PC-3 (cell line): ENCODE measurements around the gene LEKR1.

Experiments
- EZH2phosphoT487 ChIP-seq: fragments of 300-600 bp; sonication (generic); IDR thresholded peaks from 2 replicates; pipeline ENCODE4 v1.6.1; 2018; ENCODE audit warnings: mild to moderate bottlenecking, antibody characterized with exemption, low read length, borderline replicate concordance
- TF ChIP-seq, protein P1 (sequence below): fragments of 300-600 bp; sonication (generic); conservative IDR thresholded peaks from 2 replicates; pipeline ENCODE4 v1.5.1; 2017; ENCODE audit warnings: antibody characterized with exemption, low read depth, mild to moderate bottlenecking, low read length

DNA sequence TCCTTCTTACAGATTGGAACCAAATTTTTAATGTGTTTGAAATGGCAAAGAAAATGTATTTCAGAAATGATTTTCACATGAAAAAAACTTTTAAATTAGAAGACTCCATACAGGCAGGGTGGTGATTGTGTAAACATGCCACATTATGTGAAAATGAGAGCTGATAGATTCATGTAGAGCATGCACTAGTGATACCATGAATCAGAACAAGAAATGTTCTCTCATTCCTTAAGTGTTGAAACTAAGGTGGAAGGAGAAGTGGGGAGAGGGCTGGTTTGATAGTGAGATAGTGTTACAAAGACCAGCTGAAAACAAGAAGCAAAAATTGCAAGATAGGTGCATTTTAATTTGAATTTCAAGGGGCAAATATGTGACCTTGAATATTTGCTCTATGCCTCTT, 233.5 kb downstream of the LEKR1 start:
- TF ChIP-seq, protein P1, sequence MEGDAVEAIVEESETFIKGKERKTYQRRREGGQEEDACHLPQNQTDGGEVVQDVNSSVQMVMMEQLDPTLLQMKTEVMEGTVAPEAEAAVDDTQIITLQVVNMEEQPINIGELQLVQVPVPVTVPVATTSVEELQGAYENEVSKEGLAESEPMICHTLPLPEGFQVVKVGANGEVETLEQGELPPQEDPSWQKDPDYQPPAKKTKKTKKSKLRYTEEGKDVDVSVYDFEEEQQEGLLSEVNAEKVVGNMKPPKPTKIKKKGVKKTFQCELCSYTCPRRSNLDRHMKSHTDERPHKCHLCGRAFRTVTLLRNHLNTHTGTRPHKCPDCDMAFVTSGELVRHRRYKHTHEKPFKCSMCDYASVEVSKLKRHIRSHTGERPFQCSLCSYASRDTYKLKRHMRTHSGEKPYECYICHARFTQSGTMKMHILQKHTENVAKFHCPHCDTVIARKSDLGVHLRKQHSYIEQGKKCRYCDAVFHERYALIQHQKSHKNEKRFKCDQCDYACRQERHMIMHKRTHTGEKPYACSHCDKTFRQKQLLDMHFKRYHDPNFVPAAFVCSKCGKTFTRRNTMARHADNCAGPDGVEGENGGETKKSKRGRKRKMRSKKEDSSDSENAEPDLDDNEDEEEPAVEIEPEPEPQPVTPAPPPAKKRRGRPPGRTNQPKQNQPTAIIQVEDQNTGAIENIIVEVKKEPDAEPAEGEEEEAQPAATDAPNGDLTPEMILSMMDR, result no peak
- no peak for TF ChIP-seq EZH2phosphoT487
